ENCODE measurements around the gene FKBP7. TPM values are rescaled to one million over a fixed set of nuclear protein-coding genes. Genes with fewer than 3 reads are reported as not detected.

FKBP7 gene
- total RNA-seq, 1 donor from 2014 or later: 24.6 TPM

DNA sequence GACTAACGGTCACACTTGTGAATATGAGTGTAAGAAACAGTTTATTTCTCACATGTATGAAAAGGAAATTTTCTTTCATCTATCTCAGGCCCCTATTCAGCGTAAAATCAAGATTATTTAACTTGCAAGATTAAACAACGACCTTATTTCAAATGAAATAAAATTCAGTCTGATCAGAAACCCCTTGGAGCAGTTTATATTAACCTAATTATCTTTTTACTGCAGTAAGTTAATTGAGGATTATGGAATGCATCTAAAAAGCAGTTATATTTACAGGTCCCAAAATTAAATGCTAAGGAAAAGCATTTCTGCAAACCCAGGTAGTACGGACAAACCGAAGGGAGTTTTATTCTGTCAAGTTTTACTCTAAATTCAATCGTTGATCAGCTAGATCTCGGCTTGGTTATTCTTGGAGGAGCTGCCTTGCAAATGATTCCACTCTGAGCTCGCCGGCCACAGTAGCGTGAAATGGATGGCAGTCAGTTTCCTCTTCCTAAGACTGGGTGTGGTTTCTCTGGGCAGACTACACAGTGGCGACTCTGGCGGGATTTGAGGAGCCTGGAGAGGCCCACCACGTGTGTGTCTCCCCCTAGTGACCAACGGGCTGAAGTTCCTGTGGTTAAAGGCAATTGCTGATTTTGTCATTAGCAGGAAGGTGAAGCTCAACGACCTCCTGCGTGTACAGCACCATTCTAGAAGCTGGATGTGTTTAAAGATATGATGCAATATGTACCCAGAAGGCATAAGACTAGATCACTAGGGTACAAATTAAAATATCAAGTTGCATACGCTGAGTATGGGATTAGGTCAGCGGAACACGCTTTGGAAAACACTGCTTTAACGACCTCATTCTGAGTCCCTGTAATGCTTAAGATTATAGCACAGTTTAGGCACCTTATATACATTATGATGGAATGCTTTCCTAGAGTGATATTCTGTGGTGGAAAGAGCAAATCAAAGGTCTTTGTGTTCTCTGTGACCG, 63.8 kb downstream of the FKBP7 start:
- no peaks in the 10 kb centered on the region for H3K36me3 ChIP-seq (ENCODE audit: control insufficient read depth, insufficient read depth, low read length)
- H3K4me3 ChIP-seq (ENCODE audit: low read depth, low read length): peak overlapping the region; percentile 56
- no peaks in the 10 kb centered on the region for H3K27me3 ChIP-seq (ENCODE audit: control insufficient read depth, insufficient read depth, low read length)
- TF ChIP-seq, protein P1, sequence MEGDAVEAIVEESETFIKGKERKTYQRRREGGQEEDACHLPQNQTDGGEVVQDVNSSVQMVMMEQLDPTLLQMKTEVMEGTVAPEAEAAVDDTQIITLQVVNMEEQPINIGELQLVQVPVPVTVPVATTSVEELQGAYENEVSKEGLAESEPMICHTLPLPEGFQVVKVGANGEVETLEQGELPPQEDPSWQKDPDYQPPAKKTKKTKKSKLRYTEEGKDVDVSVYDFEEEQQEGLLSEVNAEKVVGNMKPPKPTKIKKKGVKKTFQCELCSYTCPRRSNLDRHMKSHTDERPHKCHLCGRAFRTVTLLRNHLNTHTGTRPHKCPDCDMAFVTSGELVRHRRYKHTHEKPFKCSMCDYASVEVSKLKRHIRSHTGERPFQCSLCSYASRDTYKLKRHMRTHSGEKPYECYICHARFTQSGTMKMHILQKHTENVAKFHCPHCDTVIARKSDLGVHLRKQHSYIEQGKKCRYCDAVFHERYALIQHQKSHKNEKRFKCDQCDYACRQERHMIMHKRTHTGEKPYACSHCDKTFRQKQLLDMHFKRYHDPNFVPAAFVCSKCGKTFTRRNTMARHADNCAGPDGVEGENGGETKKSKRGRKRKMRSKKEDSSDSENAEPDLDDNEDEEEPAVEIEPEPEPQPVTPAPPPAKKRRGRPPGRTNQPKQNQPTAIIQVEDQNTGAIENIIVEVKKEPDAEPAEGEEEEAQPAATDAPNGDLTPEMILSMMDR (IDR thresholded peaks at IDR 0.05; ENCODE audit: insufficient read depth, low read length, poor library complexity, severe bottlenecking): peak; percentile 94
- DNase-seq (ENCODE audit: low read depth): peak; percentile 85

Other genes with a start within 250 kb of the FKBP7 start
- gene PRKRA, start 27.4 kb downstream of the FKBP7 start, total RNA-seq: 50.3 and 50.4 TPM in 2 replicates
- 2.7 and 3.8 TPM in 2 replicates for gene PJVK, start 27.2 kb downstream of the FKBP7 start, total RNA-seq
- gene PLEKHA3, start 1.9 kb upstream of the FKBP7 start, total RNA-seq: 9.7 and 11.4 TPM in 2 replicates

Data from kidney epithelial cell (primary cell).